CD14-positive monocyte (primary cell): ENCODE measurements around the gene FDX2. TPM values are rescaled to one million over a fixed set of nuclear protein-coding genes. Genes with fewer than 3 reads are reported as not detected.

Experiments
- DNase-seq, 3 donors: peaks; one replicate each; pipeline ENCODE4 v3.0.0-alpha.2; 2011 to 2022
- H2AFZ ChIP-seq: 2 replicates; pipeline ENCODE4 v1.6.0; 2012; ENCODE audit warnings: mild to moderate bottlenecking, low read depth, low read length, inconsistent platforms; ENCODE audit not compliant: insufficient read depth, poor library complexity, severe bottlenecking
- H3K27ac ChIP-seq, 2 donors: 1 replicate in 1 of 2; 2 replicates in 1 of 2; pipeline ENCODE4 v1.5.1; 2012 to 2013; ENCODE audit warnings: low read length in 2 of 2, control low read depth in 1 of 2, inconsistent platforms in 1 of 2, low read depth in 1 of 2, mild to moderate bottlenecking in 1 of 2
- H3K27me3 ChIP-seq, 2 donors: one replicate each; pipeline versions ENCODE4 v1.6.0 to v1.6.1; 2011 to 2013; ENCODE audit warnings: low read length in 2 of 2; ENCODE audit not compliant: control insufficient read depth in 2 of 2, insufficient read depth in 2 of 2
- H3K36me3 ChIP-seq, 2 donors: replicated peaks in 1 of 2; 1 replicate in 1 of 2; 2 replicates in 1 of 2; pipeline versions ENCODE4 v1.5.1 to v1.6.1; 2012 to 2013; ENCODE audit warnings: low read length in 2 of 2, control low read depth in 1 of 2, inconsistent platforms in 1 of 2, mild to moderate bottlenecking in 1 of 2; ENCODE audit not compliant: insufficient read depth in 2 of 2, control insufficient read depth in 1 of 2
- H3K4me1 ChIP-seq, 2 donors: 1 replicate in 1 of 2; 2 replicates in 1 of 2; pipeline versions ENCODE4 v1.5.1 to v1.6.1; 2012 to 2013; ENCODE audit warnings: low read length in 2 of 2, control low read depth in 1 of 2, inconsistent platforms in 1 of 2, mild to moderate bottlenecking in 1 of 2, moderate library complexity in 1 of 2; ENCODE audit not compliant: insufficient read depth in 2 of 2, control insufficient read depth in 1 of 2
- H3K4me2 ChIP-seq: replicated peaks from 2 replicates; pipeline ENCODE3; 2012; ENCODE audit warnings: low read length, moderate library complexity, mild to moderate bottlenecking; ENCODE audit not compliant: poor library complexity, severe bottlenecking; ENCODE audit errors: extremely low read depth
- H3K4me3 ChIP-seq, 3 experiments: fragments of 200-600 bp in 1 of 3; sonication (generic) in 1 of 3; replicated peaks in 1 of 3; 1 replicate in 2 of 3; 2 replicates in 1 of 3; pipeline ENCODE4 v1.5.1; 2011 to 2013; ENCODE audit warnings: low read length in 3 of 3, mild to moderate bottlenecking in 3 of 3, control low read depth in 2 of 3, low read depth in 2 of 3, inconsistent platforms in 1 of 3, moderate library complexity in 1 of 3
- H3K79me2 ChIP-seq: 2 replicates; pipeline ENCODE4 v1.6.0; 2012; ENCODE audit warnings: mild to moderate bottlenecking, control low read depth, inconsistent platforms, low read length, moderate library complexity; ENCODE audit not compliant: insufficient read depth
- H3K9ac ChIP-seq: 2 replicates; pipeline ENCODE4 v1.6.0; 2017; ENCODE audit warnings: low read length, mild to moderate bottlenecking; ENCODE audit not compliant: insufficient read depth, poor library complexity, severe bottlenecking
- H3K9me3 ChIP-seq, 2 donors: replicated peaks in 1 of 2; 1 replicate in 1 of 2; 2 replicates in 1 of 2; pipeline versions ENCODE4 v1.5.1 to v1.6.1; 2012 to 2013; ENCODE audit warnings: low read length in 2 of 2, control low read depth in 1 of 2; ENCODE audit not compliant: control insufficient read depth in 1 of 2, insufficient read depth in 1 of 2
- H4K20me1 ChIP-seq: 2 replicates; pipeline ENCODE4 v1.6.0; 2012; ENCODE audit warnings: mild to moderate bottlenecking, low read length, control low read depth, moderate library complexity; ENCODE audit not compliant: insufficient read depth
- H3K27ac Mint-ChIP-seq, 7 donors: one replicate each; pipeline ENCODE4 v1.8.0; 2020; ENCODE audit warnings: mild to moderate bottlenecking in 7 of 7, mixed read lengths in 7 of 7, moderate library complexity in 6 of 7, inconsistent platforms in 2 of 7
- H3K27me3 Mint-ChIP-seq, 3 donors: one replicate each; pipeline ENCODE4 v1.8.0; 2021 to 2022; ENCODE audit warnings: low read depth in 3 of 3, mild to moderate bottlenecking in 3 of 3, mixed read lengths in 3 of 3, moderate library complexity in 3 of 3, inconsistent platforms in 1 of 3
- H3K36me3 Mint-ChIP-seq, 2 donors: one replicate each; pipeline ENCODE4 v1.8.0; 2020; ENCODE audit warnings: mixed read lengths in 2 of 2, inconsistent platforms in 1 of 2, mild to moderate bottlenecking in 1 of 2
- H3K4me1 Mint-ChIP-seq: one replicate; pipeline ENCODE4 v1.8.0; 2020; ENCODE audit warnings: mild to moderate bottlenecking, mixed read lengths
- H3K4me3 Mint-ChIP-seq, 2 donors: one replicate each; pipeline ENCODE4 v1.8.0; 2020; ENCODE audit warnings: mild to moderate bottlenecking in 2 of 2, mixed read lengths in 2 of 2, moderate library complexity in 1 of 2
- H3K9me3 Mint-ChIP-seq, 7 donors: one replicate each; pipeline ENCODE4 v1.8.0; 2020 to 2022; ENCODE audit warnings: mixed read lengths in 7 of 7, mild to moderate bottlenecking in 6 of 7, moderate library complexity in 6 of 7, inconsistent platforms in 2 of 7
- CTCF ChIP-seq: fragments of 200-600 bp; IDR thresholded peaks from one replicate; pipeline ENCODE4 v1.8.0; 2022; ENCODE audit warnings: antibody characterized with exemption, mild to moderate bottlenecking
- WGBS: methylation state at CpG from one replicate; pipeline ENCODE4 v1.1.5; 2013; ENCODE audit warnings: missing lambda C conversion rate; ENCODE audit not compliant: insufficient coverage; 5-methylcytosine and 5-hydroxymethylcytosine counted together
- intact Hi-C, 2 donors: fragments of 100-400 bp; cut with micrococcal nuclease; formaldehyde crosslinking; loops; one replicate each; pipeline versions ENCODE4 v1.15.0 to v1.15.1; 2023
- polyA plus RNA-seq, 3 donors: library from polyadenylated mRNA; depleted of rRNA in 1 of 3; unstranded in 2 of 3; stranded (reverse) in 1 of 3; fragments of 300-500 nt in 2 of 3; fragments of >200 nt in 1 of 3; fragmentation: Illumina TruSeq in 2 of 3; gene quantifications; 1 replicate in 2 of 3; 2 replicates in 1 of 3; pipeline ENCODE4 v1.2.3, GENCODE V29; 2012 to 2021

The FDX2 gene
- polyA plus RNA-seq, 3 donors: 5.5 to 6.8 (median 6.7) TPM

GRCh38 chr19:10321874-10322835, 6.3 kb upstream of the FDX2 start:
- H3K4me1 Mint-ChIP-seq: no peaks in the 10 kb centered on the region

GRCh38 chr19:10321417-10321797, 5.6 kb upstream of the FDX2 start:
- H3K36me3 Mint-ChIP-seq: peaks cover 58 to 90% of the 10 kb centered on the region in 2 donors
- Histone ChIP-seq H3K79me2 (no peaks in the 10 kb centered on the region), H3K9me3 (no peaks in the 10 kb centered on the region), H3K4me2 (no peak overlapping the region), H3K4me3 (no peak overlapping the region), H2AFZ (no peak overlapping the region), H3K27me3 (no peaks in the 10 kb centered on the region), H3K27ac (no peak overlapping the region), H3K9ac (no peak overlapping the region), H3K36me3 (peaks cover 92 to 97% of the 10 kb centered on the region in 2 donors), H4K20me1 (peaks cover 17% of the 10 kb centered on the region), H3K4me1 (no peaks in the 10 kb centered on the region)
- no peaks in the 10 kb centered on the region for H3K4me1 Mint-ChIP-seq
- no peak for DNase-seq
- intact Hi-C loops: no loop called here
- H3K27ac Mint-ChIP-seq: peak overlapping the region in 1 of 7 donors; percentile 20
- H3K4me3 Mint-ChIP-seq: no peak overlapping the region
- 83% methylated on average over 11 of the region's 11 CpGs for WGBS
- H3K27me3 Mint-ChIP-seq: peaks cover 0 to 2% (median 0%) of the 10 kb centered on the region in 3 donors
- no peak for TF ChIP-seq CTCF
- no peaks in the 10 kb centered on the region for H3K9me3 Mint-ChIP-seq

More at GRCh38 chr19:10321874-10322835, 6.3 kb upstream of the FDX2 start:
- H3K36me3 ChIP-seq: peaks cover 90 to 97% of the 10 kb centered on the region in 2 donors
- no peak overlapping the region for H3K4me3 ChIP-seq
- TF ChIP-seq CTCF: no peak
- no peaks in the 10 kb centered on the region for H3K27me3 ChIP-seq
- peaks cover 20% of the 10 kb centered on the region for H4K20me1 ChIP-seq
- peaks cover 4% of the 10 kb centered on the region for H3K79me2 ChIP-seq
- no peak for DNase-seq
- Mint-ChIP-seq H3K36me3 (peaks cover 58 to 90% of the 10 kb centered on the region in 2 donors), H3K27me3 (peaks cover 0 to 2% (median 0%) of the 10 kb centered on the region in 3 donors), H3K4me3 (no peak overlapping the region), H3K9me3 (no peaks in the 10 kb centered on the region), H3K27ac (peak overlapping the region in 1 of 7 donors; percentile 68)
- no peak overlapping the region for H3K27ac ChIP-seq
- H3K4me1 ChIP-seq: no peaks in the 10 kb centered on the region
- H3K9me3 ChIP-seq: no peaks in the 10 kb centered on the region
- H2AFZ ChIP-seq: no peak overlapping the region
- 100% methylated on average over 10 of the region's 19 CpGs for WGBS
- no peak overlapping the region for H3K9ac ChIP-seq
- H3K4me2 ChIP-seq: no peak overlapping the region
- intact Hi-C loops: no loop called here
